Central memory CD8-positive, alpha-beta T cell (primary cell): Measurements from ENCODE around the gene TBL3.

Experiments used
- ATAC-seq: fragments of 150-1000 bp; cut with Tn5 transposase; replicated peaks from 2 replicates; pipeline ENCODE4 v1.10.0; 2022; ENCODE audit warnings: mild to moderate bottlenecking, moderate FRiP score, moderate number of reproducible peaks; ENCODE audit not compliant: poor library complexity, severe bottlenecking; ENCODE audit errors: extremely low read depth
- DNase-seq, 2 donors: peaks; one replicate each; pipeline ENCODE4 v3.0.0; 2021; ENCODE audit warnings: low spot score in 2 of 2
- H3K27ac Mint-ChIP-seq: one replicate; pipeline ENCODE4 v1.8.0; 2022; ENCODE audit warnings: low read depth, mild to moderate bottlenecking, moderate library complexity, mixed read lengths
- H3K27me3 Mint-ChIP-seq: one replicate; pipeline ENCODE4 v1.8.0; 2022; ENCODE audit warnings: mixed read lengths
- H3K36me3 Mint-ChIP-seq: one replicate; pipeline ENCODE4 v1.8.0; 2022; ENCODE audit warnings: mild to moderate bottlenecking, moderate library complexity, mixed read lengths; ENCODE audit not compliant: insufficient read depth
- H3K4me1 Mint-ChIP-seq: one replicate; pipeline ENCODE4 v1.8.0; 2022; ENCODE audit warnings: mixed read lengths
- H3K4me3 Mint-ChIP-seq: one replicate; pipeline ENCODE4 v1.8.0; 2022; ENCODE audit warnings: mild to moderate bottlenecking, moderate library complexity, mixed read lengths
- H3K9me3 Mint-ChIP-seq: one replicate; pipeline ENCODE4 v1.8.0; 2022; ENCODE audit warnings: mixed read lengths

The TBL3 gene

DNA sequence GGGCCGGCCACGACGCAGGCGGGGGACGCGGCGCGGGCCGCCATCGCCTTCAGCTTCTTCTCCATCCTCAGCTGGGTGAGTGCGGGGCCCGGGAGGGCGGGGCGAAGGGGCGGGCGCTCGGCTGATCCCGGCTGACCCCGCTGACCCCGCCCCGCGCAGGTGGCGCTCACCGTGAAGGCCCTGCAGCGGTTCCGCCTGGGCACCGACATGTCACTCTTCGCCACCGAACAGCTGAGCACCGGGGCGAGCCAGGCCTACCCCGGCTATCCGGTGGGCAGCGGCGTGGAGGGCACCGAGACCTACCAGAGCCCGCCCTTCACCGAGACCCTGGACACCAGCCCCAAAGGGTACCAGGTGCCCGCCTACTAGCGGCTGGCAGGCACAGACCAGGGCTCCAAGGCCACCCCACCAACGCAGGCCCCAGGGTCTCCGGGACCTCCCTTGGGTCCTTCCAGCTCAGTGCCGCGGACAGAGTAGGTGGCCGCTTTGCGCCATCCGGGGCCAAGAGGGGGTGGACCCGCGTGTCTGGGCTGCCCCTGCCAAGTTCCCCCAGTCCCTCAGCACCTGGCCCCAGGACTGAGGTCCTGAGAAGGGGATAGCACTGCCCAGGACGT is 21.0 kb downstream of the TBL3 start:
- no peak overlapping the region for H3K4me3 Mint-ChIP-seq
- H3K27ac Mint-ChIP-seq, result no peak overlapping the region
- peaks cover 14% of the 10 kb centered on the region for H3K4me1 Mint-ChIP-seq
- H3K27me3 Mint-ChIP-seq, result peaks cover 14% of the 10 kb centered on the region
- no peaks in the 10 kb centered on the region for H3K9me3 Mint-ChIP-seq
- peaks cover 10% of the 10 kb centered on the region for H3K36me3 Mint-ChIP-seq
- ATAC-seq (no peak), DNase-seq (no peak)

DNA sequence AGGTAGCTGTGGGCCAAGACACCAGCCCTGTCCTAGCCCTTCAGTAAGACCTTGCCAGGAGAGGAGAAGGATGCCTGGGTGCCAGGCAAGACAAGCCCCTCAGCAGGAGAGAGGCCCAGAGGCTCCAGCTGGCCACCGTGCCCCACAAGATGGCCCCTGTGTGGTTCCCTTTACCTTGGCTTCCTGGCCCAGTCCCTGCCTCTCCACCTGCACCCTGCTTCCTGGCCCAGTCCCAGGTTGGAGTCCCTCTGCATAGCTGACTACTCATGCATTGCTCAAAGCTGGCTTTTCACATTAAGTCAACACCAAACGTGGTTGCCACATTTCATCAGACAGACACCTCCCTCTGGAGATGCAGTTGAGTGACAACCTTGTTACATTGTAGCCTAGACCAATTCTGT is 21.9 kb downstream of the TBL3 start:
- Mint-ChIP-seq H3K4me1 (peaks cover 14% of the 10 kb centered on the region), H3K36me3 (peaks cover 10% of the 10 kb centered on the region), H3K27ac (no peak overlapping the region), H3K4me3 (no peak overlapping the region), H3K27me3 (peaks cover 8% of the 10 kb centered on the region), H3K9me3 (no peaks in the 10 kb centered on the region)
- ATAC-seq, result no peak
- no peak for DNase-seq

DNA sequence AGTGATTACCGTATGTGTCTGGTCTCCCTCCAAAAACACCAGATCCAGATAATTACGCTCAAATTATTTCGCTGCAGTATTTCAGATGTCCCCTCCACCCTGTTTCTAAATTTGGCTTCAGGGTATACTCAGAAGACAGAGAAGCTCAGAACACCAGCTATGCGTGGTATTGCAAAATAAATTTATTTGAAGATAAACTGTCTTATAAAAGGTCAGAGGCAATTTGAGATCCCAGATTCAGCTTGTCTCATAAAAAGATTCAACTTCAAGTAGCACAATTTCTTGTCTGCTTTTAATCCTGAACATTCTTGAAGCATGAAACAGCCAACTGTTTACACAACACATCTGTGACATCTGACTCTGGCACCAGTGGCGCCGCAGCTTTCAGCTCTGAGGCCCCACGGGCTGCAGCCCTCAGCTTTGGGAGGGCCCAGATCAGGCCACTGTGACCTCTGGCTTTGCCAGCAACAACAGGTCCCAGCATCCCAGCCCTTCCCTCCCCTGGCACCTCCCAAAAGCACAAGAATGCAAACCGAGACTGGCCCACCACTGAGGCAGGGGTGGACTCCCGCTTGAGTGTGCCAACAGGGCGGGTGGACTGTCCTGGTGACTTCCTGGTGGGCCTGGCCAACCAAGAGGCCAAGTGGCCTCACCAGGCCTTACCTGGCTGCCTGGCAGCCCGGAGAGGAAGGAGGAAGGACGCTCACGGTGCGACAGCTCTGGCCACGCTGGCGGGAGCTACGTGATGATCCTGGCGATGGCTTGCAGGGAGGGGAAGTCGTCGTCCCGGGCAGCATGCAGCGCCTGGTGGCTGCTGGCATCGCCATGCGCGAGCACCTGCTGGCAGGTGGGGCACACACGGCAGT is 25.9 kb downstream of the TBL3 start:
- no peaks in the 10 kb centered on the region for H3K4me1 Mint-ChIP-seq
- H3K4me3 Mint-ChIP-seq, result no peak overlapping the region
- H3K36me3 Mint-ChIP-seq, result peaks cover 17% of the 10 kb centered on the region
- DNase-seq (no peak), ATAC-seq (no peak)
- H3K9me3 Mint-ChIP-seq, result no peaks in the 10 kb centered on the region
- no peaks in the 10 kb centered on the region for H3K27me3 Mint-ChIP-seq
- H3K27ac Mint-ChIP-seq, result no peak overlapping the region

- ATAC-seq, result no peak
- no peak for DNase-seq
- no peaks in the 10 kb centered on the region for H3K27me3 Mint-ChIP-seq
- no peak overlapping the region for H3K27ac Mint-ChIP-seq
- H3K36me3 Mint-ChIP-seq, result peaks cover 13% of the 10 kb centered on the region
- H3K4me3 Mint-ChIP-seq, result no peak overlapping the region
- H3K9me3 Mint-ChIP-seq, result no peaks in the 10 kb centered on the region
- H3K4me1 Mint-ChIP-seq, result no peaks in the 10 kb centered on the region
Measured at GRCh38 chr16:1998360-1998835, 26.5 kb downstream of the TBL3 start.

GRCh38 chr16:1998852-1999801 is 27.3 kb downstream of the TBL3 start:
- peaks cover 15% of the 10 kb centered on the region for H3K36me3 Mint-ChIP-seq
- no peak overlapping the region for H3K27ac Mint-ChIP-seq
- H3K4me3 Mint-ChIP-seq, result no peak overlapping the region
- no peaks in the 10 kb centered on the region for H3K9me3 Mint-ChIP-seq
- no peak for DNase-seq
- H3K4me1 Mint-ChIP-seq, result no peaks in the 10 kb centered on the region
- H3K27me3 Mint-ChIP-seq, result no peaks in the 10 kb centered on the region
- ATAC-seq, result no peak

DNA sequence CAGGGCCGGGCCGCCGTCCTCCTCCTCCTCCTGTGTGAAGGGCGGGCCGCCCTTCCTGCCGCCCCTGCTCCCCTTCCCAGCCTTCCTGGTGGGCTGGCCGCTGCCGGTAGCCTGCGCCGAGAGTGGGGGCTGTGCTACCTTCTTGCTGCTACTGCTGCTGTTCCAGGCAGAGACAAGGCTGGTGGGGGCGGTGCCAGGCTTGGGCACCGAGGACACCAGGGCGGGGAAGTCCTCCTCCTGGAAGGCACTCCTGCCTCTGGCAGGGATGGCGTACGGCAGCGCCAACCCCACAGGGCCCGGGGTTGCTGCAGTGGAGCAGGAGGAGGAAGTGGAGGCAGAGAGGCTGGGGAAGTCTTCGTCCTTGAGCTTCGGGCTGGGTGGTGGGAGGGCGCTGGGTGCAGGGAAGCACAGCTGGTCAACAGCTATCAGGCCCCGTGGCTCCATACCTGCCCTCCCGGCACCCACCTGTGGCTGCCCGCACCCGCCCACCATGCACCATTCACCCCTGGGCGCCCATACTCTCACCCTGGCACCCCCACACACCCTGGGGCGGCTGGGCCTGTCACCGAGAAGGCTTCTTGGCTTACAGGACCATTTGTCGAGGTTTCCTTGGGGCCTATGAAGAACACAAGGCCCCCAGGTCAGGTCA is 28.1 kb downstream of the TBL3 start:
- Mint-ChIP-seq H3K36me3 (peaks cover 15% of the 10 kb centered on the region), H3K4me3 (no peak overlapping the region), H3K4me1 (peaks cover 4% of the 10 kb centered on the region), H3K27me3 (no peaks in the 10 kb centered on the region), H3K27ac (no peak overlapping the region), H3K9me3 (no peaks in the 10 kb centered on the region)
- DNase-seq (no peak), ATAC-seq (no peak)

DNA sequence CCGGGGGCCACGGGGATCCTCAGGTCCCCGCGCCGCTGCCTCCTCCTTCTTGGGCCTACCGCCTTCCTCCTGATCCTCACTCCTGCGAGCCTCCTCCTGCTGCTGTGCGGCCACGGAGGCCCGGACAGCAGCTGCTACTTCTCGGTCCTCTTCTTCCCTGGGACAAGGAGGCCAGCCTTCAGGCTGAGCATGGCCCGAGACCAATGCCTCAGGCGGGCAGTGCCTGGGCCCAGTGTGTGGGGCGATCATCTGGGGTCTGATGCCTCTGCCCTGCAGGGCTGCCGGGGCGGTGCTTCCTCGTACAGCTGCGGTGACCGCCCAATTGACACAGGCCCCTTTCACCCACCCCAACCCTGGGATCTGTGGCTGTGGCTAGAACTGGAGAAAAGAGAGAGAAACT is 29.2 kb downstream of the TBL3 start:
- H3K27ac Mint-ChIP-seq, result no peak overlapping the region
- no peaks in the 10 kb centered on the region for H3K27me3 Mint-ChIP-seq
- H3K36me3 Mint-ChIP-seq, result peaks cover 16% of the 10 kb centered on the region
- no peak overlapping the region for H3K4me3 Mint-ChIP-seq
- H3K4me1 Mint-ChIP-seq, result peaks cover 13% of the 10 kb centered on the region
- ATAC-seq (no peak), DNase-seq (no peak)
- H3K9me3 Mint-ChIP-seq, result no peaks in the 10 kb centered on the region

DNA sequence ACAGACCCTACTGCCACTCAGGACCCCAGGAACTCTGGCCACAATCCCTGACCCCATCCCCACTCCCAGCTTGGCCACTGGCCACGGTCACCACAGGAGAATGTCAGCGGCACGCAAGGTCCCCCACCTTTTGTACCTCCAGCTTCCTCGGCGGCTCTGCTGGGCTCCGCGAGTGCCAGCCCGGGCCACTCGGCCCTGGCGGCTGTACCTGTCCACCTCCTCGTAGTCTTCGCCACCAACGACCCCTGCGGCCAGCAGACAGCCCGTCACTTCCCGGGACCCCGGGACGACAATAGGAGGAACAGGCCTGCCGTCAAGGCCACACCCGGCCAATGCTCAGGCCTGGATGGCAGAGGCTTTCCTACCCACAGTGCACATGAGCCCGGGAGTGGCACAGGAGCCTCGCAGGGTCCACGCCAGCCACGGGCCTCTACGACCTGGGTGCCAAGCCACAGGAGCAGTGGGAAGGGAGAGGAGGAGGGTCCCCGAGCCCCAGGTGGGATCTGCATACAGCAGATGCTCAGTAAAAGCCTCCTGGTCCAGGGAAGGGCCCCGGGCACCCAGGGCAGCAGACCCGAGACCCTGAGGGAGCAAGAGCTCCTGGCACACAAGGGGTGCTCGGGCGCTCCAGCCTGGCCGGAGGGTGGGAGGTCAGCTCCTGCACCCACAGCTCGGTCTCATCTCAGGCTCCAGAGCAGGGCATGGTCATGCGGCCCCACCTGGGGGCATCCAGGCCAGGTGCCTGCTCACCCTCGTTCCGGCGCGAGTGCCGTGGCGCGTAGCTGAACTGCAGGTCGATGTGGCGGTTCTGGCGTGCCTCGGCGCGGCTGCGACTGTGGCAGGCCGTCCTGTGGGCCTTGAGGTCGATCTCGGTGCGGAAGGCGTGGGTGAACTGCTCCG is 29.9 kb downstream of the TBL3 start:
- no peak overlapping the region for H3K27ac Mint-ChIP-seq
- no peaks in the 10 kb centered on the region for H3K27me3 Mint-ChIP-seq
- peaks cover 16% of the 10 kb centered on the region for H3K36me3 Mint-ChIP-seq
- peaks cover 19% of the 10 kb centered on the region for H3K4me1 Mint-ChIP-seq
- DNase-seq (no peak), ATAC-seq (no peak)
- H3K9me3 Mint-ChIP-seq, result no peaks in the 10 kb centered on the region
- no peak overlapping the region for H3K4me3 Mint-ChIP-seq

GRCh38 chr16:2002406-2003230 is 30.8 kb downstream of the TBL3 start:
- ATAC-seq, result no peak

GRCh38 chr16:2003231-2003826 is 31.5 kb downstream of the TBL3 start:
- H3K4me3 Mint-ChIP-seq, result no peak overlapping the region
- peaks cover 17% of the 10 kb centered on the region for H3K36me3 Mint-ChIP-seq
- H3K4me1 Mint-ChIP-seq, result peaks cover 36% of the 10 kb centered on the region
- ATAC-seq (no peak), DNase-seq (no peak)
- no peak overlapping the region for H3K27ac Mint-ChIP-seq
- no peaks in the 10 kb centered on the region for H3K27me3 Mint-ChIP-seq
- H3K9me3 Mint-ChIP-seq, result no peaks in the 10 kb centered on the region

More at GRCh38 chr16:2002406-2003230, 30.8 kb downstream of the TBL3 start:
- no peak overlapping the region for H3K4me3 Mint-ChIP-seq
- peaks cover 29% of the 10 kb centered on the region for H3K4me1 Mint-ChIP-seq
- no peaks in the 10 kb centered on the region for H3K27me3 Mint-ChIP-seq
- peaks cover 16% of the 10 kb centered on the region for H3K36me3 Mint-ChIP-seq
- no peak for DNase-seq
- H3K27ac Mint-ChIP-seq, result no peak overlapping the region
- H3K9me3 Mint-ChIP-seq, result no peaks in the 10 kb centered on the region
